Astrocyte of the spinal cord (primary cell): ENCODE data around the gene EIF3M.

ENCODE experiments used
- DNase-seq: peaks from one replicate; pipeline ENCODE4 v3.0.0; 2011; ENCODE audit warnings: low read depth, low spot score
- H3K4me3 ChIP-seq: 2 replicates; pipeline ENCODE4 v1.5.1; 2011; ENCODE audit warnings: low read depth, mild to moderate bottlenecking, low read length, moderate library complexity
- CTCF ChIP-seq: IDR thresholded peaks from 2 replicates; pipeline ENCODE4 v1.5.1; 2012; ENCODE audit warnings: low read depth, mild to moderate bottlenecking, low read length, inconsistent platforms
- in situ Hi-C: cut with HindIII; loops from 2 replicates; pipeline ENCODE4 v1.10.0; 2017; ENCODE audit warnings: low sequenced_read_pairs

Gene EIF3M

DNA sequence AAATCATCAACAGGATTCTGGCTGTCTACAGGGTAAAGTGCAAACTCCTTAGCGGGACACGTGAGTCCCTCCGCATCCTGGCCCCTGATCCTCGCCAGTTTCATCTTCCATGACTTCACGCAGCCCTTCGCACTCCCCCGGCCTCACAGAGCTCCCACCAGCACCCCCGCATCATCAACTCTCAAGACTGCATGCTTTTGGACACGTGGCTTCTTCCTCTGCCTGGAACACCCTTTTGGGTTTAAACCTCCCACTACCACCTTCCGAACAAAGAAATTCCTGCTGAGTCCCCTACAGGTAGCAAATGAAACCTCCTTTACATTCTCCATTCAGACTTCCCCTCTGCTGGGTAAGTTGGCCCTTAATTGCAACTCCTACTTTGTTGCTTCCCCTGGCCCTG lies 12.6 kb upstream of the EIF3M start:
- in situ Hi-C loops: no loop called here
- DNase-seq: no peak
- no peak for TF ChIP-seq CTCF
- no peak overlapping the region for H3K4me3 ChIP-seq

DNA sequence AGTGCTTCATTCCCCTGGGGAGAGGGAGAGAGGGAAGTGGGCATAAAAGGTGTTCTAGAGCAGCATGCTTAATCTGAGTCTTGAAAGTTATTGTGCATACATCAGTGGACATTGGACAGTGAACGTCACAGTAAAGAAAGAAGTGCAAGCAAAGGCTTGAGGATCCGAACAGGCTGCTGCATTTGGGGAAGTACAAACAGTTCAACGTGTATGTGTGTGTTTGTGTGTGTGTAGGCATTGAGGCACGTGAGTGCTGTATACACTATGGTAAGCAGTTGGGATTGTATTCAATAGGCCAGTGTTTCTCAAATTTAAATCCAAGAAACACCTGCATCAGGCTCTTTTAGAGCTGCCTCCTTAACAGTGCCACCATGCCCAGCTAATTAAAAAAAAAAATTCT lies 10.4 kb upstream of the EIF3M start:
- in situ Hi-C loops: no loop called here
- TF ChIP-seq CTCF: no peak
- DNase-seq: no peak
- H3K4me3 ChIP-seq: no peak overlapping the region

DNA sequence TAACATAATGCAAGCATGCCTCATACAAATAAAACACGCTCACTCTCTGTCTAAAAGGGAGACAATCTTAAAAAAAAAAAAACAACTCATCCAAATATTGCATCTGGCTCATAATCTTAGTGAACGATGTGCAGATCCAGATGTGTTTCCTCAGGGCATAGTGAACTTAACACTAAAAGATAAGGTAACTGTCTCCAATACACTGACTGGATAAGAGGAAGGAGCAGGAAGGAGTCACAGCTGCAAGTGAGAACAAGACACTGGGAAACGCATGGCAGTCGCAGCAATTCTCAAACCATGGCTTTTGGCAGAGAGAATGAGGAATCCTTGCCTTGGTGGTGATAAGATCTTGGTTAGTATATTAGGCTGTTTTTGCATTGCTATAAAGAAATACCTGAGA lies 9.2 kb upstream of the EIF3M start:
- TF ChIP-seq CTCF: no peak
- DNase-seq: no peak
- H3K4me3 ChIP-seq: no peak overlapping the region
- in situ Hi-C loops: no loop called here

DNA sequence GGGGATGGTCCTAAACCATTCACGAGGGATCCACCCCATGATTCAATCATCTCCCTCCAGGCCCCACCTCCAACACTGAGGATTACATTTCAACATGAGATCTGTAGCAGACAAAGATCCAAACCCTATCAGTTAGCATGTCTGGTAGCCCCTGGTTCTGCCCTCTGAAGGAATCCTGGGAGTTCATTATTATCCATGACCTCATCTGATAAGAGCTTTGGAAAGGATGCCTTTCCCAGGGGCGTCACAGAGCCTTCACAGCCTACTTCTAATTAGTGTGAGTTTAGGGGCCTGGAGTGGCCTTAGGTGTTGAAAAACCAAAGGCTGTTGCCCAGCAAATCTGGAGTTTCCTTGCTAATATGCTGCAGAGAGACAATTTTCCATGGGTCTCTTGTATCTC lies 8.6 kb upstream of the EIF3M start:
- in situ Hi-C loops: no loop called here
- DNase-seq: no peak
- no peak overlapping the region for H3K4me3 ChIP-seq
- no peak for TF ChIP-seq CTCF

DNA sequence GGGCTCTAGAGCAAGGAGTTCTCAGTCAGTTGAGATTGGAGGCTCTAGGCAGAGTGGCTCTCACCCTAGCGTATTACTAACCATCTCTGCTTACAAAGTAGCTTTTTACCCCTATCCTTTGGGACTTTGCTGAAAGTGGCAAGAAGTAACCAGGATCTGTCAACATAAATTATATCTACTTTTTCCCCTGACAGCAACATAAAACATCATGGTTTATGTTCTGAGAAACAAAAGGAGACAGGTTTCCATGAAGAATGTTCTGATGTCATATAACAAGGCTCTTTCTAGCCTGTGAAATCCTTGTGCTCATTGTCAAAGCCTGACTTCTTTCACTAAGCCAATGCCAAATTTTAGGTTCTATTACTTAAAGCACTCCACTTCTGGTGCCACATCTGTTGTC lies 7.2 kb upstream of the EIF3M start:
- in situ Hi-C loops: no loop called here
- no peak for DNase-seq
- TF ChIP-seq CTCF: no peak
- H3K4me3 ChIP-seq: no peak overlapping the region

DNA sequence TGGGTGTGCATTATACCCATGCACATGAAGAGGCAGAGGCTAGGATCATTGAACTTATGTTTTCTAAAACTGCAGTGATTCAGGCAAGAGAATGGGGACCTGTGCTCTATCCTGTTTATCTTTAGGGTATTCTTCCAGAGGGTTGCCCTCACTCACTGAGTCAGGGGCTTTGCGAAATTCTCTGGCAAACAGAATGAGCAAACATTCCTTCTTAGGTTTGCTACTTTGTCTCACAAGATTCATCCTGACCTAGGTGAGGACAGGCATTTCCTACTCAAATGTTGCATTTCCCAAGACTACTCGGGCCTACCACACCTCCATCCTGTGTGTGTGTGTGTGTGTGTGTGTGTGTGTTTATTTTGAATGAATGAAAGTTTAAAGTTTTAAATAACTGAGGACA lies 2.7 kb upstream of the EIF3M start:
- in situ Hi-C loops: no loop called here
- no peak for DNase-seq
- no peak overlapping the region for H3K4me3 ChIP-seq
- no peak for TF ChIP-seq CTCF

DNA sequence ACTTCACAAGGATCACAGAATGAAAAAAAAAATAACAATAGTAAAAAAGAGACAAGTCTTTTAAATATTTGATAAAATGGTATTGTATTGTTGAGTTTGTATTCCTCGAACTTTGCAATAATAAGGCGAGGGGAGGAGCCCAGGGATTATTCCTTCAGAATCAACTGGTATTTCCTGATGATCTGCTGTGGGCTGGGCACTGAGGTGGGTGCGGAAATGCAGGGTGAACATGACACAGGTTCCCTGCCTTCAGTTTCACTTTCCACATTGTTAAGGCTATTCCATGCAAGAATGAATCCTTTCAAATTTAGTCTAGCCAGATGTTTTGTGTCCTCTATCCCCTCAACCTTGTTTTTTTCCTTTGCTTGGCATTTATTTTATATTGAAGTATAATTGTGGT lies 2.1 kb upstream of the EIF3M start:
- TF ChIP-seq CTCF: no peak
- no peak overlapping the region for H3K4me3 ChIP-seq
- in situ Hi-C loops: no loop called here
- no peak for DNase-seq
